Mesenchymal stem cell (in vitro differentiated cells and primary cell): ENCODE measurements around the gene DDX41.

Experiments used
- DNase-seq: peaks from one replicate; pipeline ENCODE4 v3.0.0-alpha.2; 2013
- H2AFZ ChIP-seq: one replicate; pipeline ENCODE4 v1.6.1; 2013; ENCODE audit warnings: low read depth, mild to moderate bottlenecking, control low read depth, inconsistent platforms, low read length, moderate library complexity
- H2AK5ac ChIP-seq: 2 replicates; pipeline ENCODE4 v1.6.1; 2013; ENCODE audit warnings: low read length, moderate library complexity, mild to moderate bottlenecking, inconsistent platforms; ENCODE audit not compliant: severe bottlenecking
- H2BK120ac ChIP-seq: one replicate; pipeline ENCODE4 v1.6.1; 2013; ENCODE audit warnings: low read depth, mild to moderate bottlenecking, inconsistent platforms, low read length, moderate library complexity
- H2BK12ac ChIP-seq, 2 experiments: one replicate each; pipeline ENCODE4 v1.6.1; 2013; ENCODE audit warnings: inconsistent platforms in 2 of 2, low read length in 2 of 2, mild to moderate bottlenecking in 2 of 2, moderate library complexity in 2 of 2, control low read depth in 1 of 2
- H2BK15ac ChIP-seq: one replicate; pipeline ENCODE4 v1.6.1; 2013; ENCODE audit warnings: mild to moderate bottlenecking, low read depth, inconsistent platforms; ENCODE audit not compliant: poor library complexity, severe bottlenecking
- H2BK5ac ChIP-seq: 2 replicates; pipeline ENCODE4 v1.6.1; 2013; ENCODE audit warnings: low read depth, mild to moderate bottlenecking, low read length, control low read depth, inconsistent platforms; ENCODE audit not compliant: poor library complexity, severe bottlenecking
- H3K14ac ChIP-seq, 2 experiments: one replicate each; pipeline ENCODE4 v1.6.1; 2013; ENCODE audit warnings: inconsistent platforms in 2 of 2, low read length in 2 of 2, control low read depth in 1 of 2, mild to moderate bottlenecking in 1 of 2, moderate library complexity in 1 of 2
- H3K18ac ChIP-seq, 2 experiments: one replicate each; pipeline ENCODE4 v1.6.1; 2013; ENCODE audit warnings: inconsistent platforms in 2 of 2, low read length in 2 of 2, control low read depth in 1 of 2, low read depth in 1 of 2, mild to moderate bottlenecking in 1 of 2
- H3K23ac ChIP-seq, 2 experiments: one replicate each; pipeline ENCODE4 v1.6.1; 2013; ENCODE audit warnings: inconsistent platforms in 2 of 2, low read length in 2 of 2, mild to moderate bottlenecking in 2 of 2, moderate library complexity in 2 of 2, control low read depth in 1 of 2
- H3K27ac ChIP-seq: 2 replicates; pipeline ENCODE4 v1.5.1; 2013; ENCODE audit warnings: mild to moderate bottlenecking, moderate library complexity, low read length, control low read depth, inconsistent platforms; ENCODE audit not compliant: poor library complexity, severe bottlenecking
- H3K27me3 ChIP-seq, 2 experiments: 2 replicates each; pipeline versions ENCODE4 v1.6.1 to v1.7.0; 2013; ENCODE audit warnings: low read length in 2 of 2, mild to moderate bottlenecking in 2 of 2, moderate library complexity in 2 of 2, control low read depth in 1 of 2, inconsistent platforms in 1 of 2; ENCODE audit not compliant: control insufficient read depth in 1 of 2, insufficient read depth in 1 of 2
- H3K36me3 ChIP-seq, 2 experiments: 2 replicates each; pipeline versions ENCODE4 v1.6.1 to v1.7.0; 2013; ENCODE audit warnings: low read length in 2 of 2, control low read depth in 1 of 2, inconsistent platforms in 1 of 2, low read depth in 1 of 2, mild to moderate bottlenecking in 1 of 2; ENCODE audit not compliant: insufficient read depth in 2 of 2, control insufficient read depth in 1 of 2
- H3K4ac ChIP-seq, 2 experiments: one replicate each; pipeline ENCODE4 v1.6.1; 2013; ENCODE audit warnings: inconsistent platforms in 2 of 2, low read length in 2 of 2, mild to moderate bottlenecking in 2 of 2, moderate library complexity in 2 of 2, control low read depth in 1 of 2, low read depth in 1 of 2
- H3K4me1 ChIP-seq: 2 replicates; pipeline ENCODE4 v1.6.1; 2013; ENCODE audit warnings: low read depth, low read length, control low read depth; ENCODE audit not compliant: control insufficient read depth, insufficient read depth
- H3K4me2 ChIP-seq: 2 replicates; pipeline ENCODE4 v1.6.1; 2013; ENCODE audit warnings: low read length, mild to moderate bottlenecking, inconsistent platforms; ENCODE audit not compliant: poor library complexity, severe bottlenecking
- H3K4me3 ChIP-seq, 2 experiments: 2 replicates each; pipeline versions ENCODE4 v1.5.1 to v1.7.0; 2013; ENCODE audit warnings: low read length in 2 of 2, mild to moderate bottlenecking in 2 of 2, control low read depth in 1 of 2, low read depth in 1 of 2; ENCODE audit not compliant: insufficient read depth in 1 of 2
- H3K79me1 ChIP-seq: replicated peaks from 2 replicates; pipeline ENCODE4 v1.6.1; 2013; ENCODE audit warnings: mild to moderate bottlenecking, control low read depth, low read length, inconsistent platforms; ENCODE audit not compliant: poor library complexity, severe bottlenecking
- H3K9ac ChIP-seq: 2 replicates; pipeline ENCODE4 v1.7.0; 2013; ENCODE audit warnings: mild to moderate bottlenecking, low read length, moderate library complexity
- H3K9me3 ChIP-seq: 2 replicates; pipeline ENCODE4 v1.7.0; 2013; ENCODE audit warnings: mild to moderate bottlenecking, low read length; ENCODE audit not compliant: control insufficient read depth
- H4K8ac ChIP-seq: one replicate; pipeline ENCODE4 v1.6.1; 2013; ENCODE audit warnings: inconsistent platforms, mild to moderate bottlenecking, low read length, moderate library complexity
- H4K91ac ChIP-seq: one replicate; pipeline ENCODE4 v1.6.1; 2013; ENCODE audit warnings: mild to moderate bottlenecking, low read length, inconsistent platforms
- WGBS: methylation state at CpG from one replicate; pipeline ENCODE4 v1.1.7; 2013; ENCODE audit warnings: mixed read lengths; 5-methylcytosine and 5-hydroxymethylcytosine counted together

DDX41 gene

GRCh38 chr5:177490992-177491391, 25.8 kb downstream of the DDX41 start:
- Histone ChIP-seq H2BK120ac (no peak overlapping the region), H4K8ac (no peak overlapping the region), H3K23ac (no peak overlapping the region), H3K27ac (peak overlapping the region; percentile 43), H2BK15ac (no peak overlapping the region), H3K36me3 (peaks cover 77 to 88% of the 10 kb centered on the region in 2 experiments), H2BK12ac (peak overlapping the region in 1 of 2 experiments; percentile 4), H3K4me3 (no peak overlapping the region), H3K79me1 (peaks cover 5% of the 10 kb centered on the region), H3K9ac (no peak overlapping the region), H2AFZ (no peak overlapping the region), H2BK5ac (no peak overlapping the region), H3K4me2 (no peak overlapping the region), H2AK5ac (peak overlapping the region; percentile 58), H3K4ac (no peak overlapping the region), H3K9me3 (no peaks in the 10 kb centered on the region), H4K91ac (peak overlapping the region; percentile 20), H3K18ac (no peak overlapping the region), H3K4me1 (peaks cover 73% of the 10 kb centered on the region), H3K14ac (peak overlapping the region in 1 of 2 experiments; percentile 80), H3K27me3 (no peaks in the 10 kb centered on the region)
- no peak for DNase-seq
- WGBS: 98% methylated on average over 16 of the region's 16 CpGs

GRCh38 chr5:177490311-177490991, 26.3 kb downstream of the DDX41 start:
- peak overlapping the region; percentile 44 for H3K27ac ChIP-seq
- peaks cover 72% of the 10 kb centered on the region for H3K4me1 ChIP-seq
- H3K9me3 ChIP-seq: no peaks in the 10 kb centered on the region
- 97% methylated on average over 15 of the region's 15 CpGs for WGBS
- H3K27me3 ChIP-seq: no peaks in the 10 kb centered on the region
- no peak overlapping the region for H3K4me2 ChIP-seq
- peak overlapping the region in 1 of 2 experiments; percentile 4 for H2BK12ac ChIP-seq
- H3K4ac ChIP-seq: no peak overlapping the region
- H3K79me1 ChIP-seq: peaks cover 5% of the 10 kb centered on the region
- H2BK5ac ChIP-seq: no peak overlapping the region
- no peak overlapping the region for H2BK15ac ChIP-seq
- no peak overlapping the region for H4K91ac ChIP-seq
- no peak overlapping the region for H3K9ac ChIP-seq
- no peak overlapping the region for H2AFZ ChIP-seq
- peak overlapping the region in 1 of 2 experiments; percentile 80 for H3K14ac ChIP-seq
- no peak overlapping the region for H2AK5ac ChIP-seq
- no peak for DNase-seq
- H3K4me3 ChIP-seq: no peak overlapping the region
- H2BK120ac ChIP-seq: no peak overlapping the region
- peaks cover 77 to 89% of the 10 kb centered on the region in 2 experiments for H3K36me3 ChIP-seq
- peak overlapping the region; percentile 7 for H4K8ac ChIP-seq
- no peak overlapping the region for H3K23ac ChIP-seq
- no peak overlapping the region for H3K18ac ChIP-seq

- WGBS: 90% methylated on average over 21 of the region's 26 CpGs
- no peak overlapping the region for H3K18ac ChIP-seq
- H2AK5ac ChIP-seq: no peak overlapping the region
- H3K27ac ChIP-seq: no peak overlapping the region
- H2BK120ac ChIP-seq: no peak overlapping the region
- H2BK12ac ChIP-seq: peak overlapping the region in 1 of 2 experiments; percentile 12
- no peak overlapping the region for H3K4me3 ChIP-seq
- no peak overlapping the region for H3K14ac ChIP-seq
- no peak overlapping the region for H3K9ac ChIP-seq
- peaks cover 90 to 99% of the 10 kb centered on the region in 2 experiments for H3K36me3 ChIP-seq
- H3K9me3 ChIP-seq: no peaks in the 10 kb centered on the region
- no peak overlapping the region for H2BK15ac ChIP-seq
- H2BK5ac ChIP-seq: no peak overlapping the region
- no peak overlapping the region for H2AFZ ChIP-seq
- peaks cover 78% of the 10 kb centered on the region for H3K4me1 ChIP-seq
- no peak overlapping the region for H3K4me2 ChIP-seq
- H4K8ac ChIP-seq: no peak overlapping the region
- H3K27me3 ChIP-seq: no peaks in the 10 kb centered on the region
- no peak overlapping the region for H3K4ac ChIP-seq
- no peak for DNase-seq
- no peak overlapping the region for H4K91ac ChIP-seq
- no peak overlapping the region for H3K23ac ChIP-seq
- peaks cover 5% of the 10 kb centered on the region for H3K79me1 ChIP-seq
Measured at GRCh38 chr5:177489119-177489716, 27.5 kb downstream of the DDX41 start.

DNA sequence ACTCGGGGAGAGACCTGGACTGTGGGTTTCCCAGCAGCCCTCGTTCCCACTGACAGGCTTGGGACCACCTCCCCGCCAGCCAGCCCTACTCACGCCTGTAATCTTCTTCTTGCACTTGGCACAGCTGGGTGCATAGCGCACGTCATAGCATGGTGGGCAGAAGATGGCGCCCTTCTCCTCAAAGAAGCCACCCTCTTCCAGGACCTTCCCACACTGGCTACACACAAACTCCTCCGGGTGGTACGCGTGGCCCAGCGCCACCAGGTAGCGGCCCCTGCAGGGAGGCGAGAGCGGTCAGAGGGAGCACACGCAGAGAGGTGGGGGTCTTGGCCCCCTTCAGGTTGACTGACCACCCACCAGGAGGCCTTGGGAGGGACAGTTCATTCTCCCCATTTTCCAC, 28.8 kb downstream of the DDX41 start:
- Histone ChIP-seq H2AK5ac (no peak overlapping the region), H3K4ac (no peak overlapping the region), H3K36me3 (peaks cover 90 to 99% of the 10 kb centered on the region in 2 experiments), H3K18ac (no peak overlapping the region), H3K4me1 (peaks cover 78% of the 10 kb centered on the region), H3K4me3 (no peak overlapping the region), H3K27me3 (no peaks in the 10 kb centered on the region), H2AFZ (no peak overlapping the region), H3K23ac (no peak overlapping the region), H3K27ac (peak overlapping the region; percentile 6), H4K8ac (no peak overlapping the region), H3K14ac (no peak overlapping the region), H3K9ac (no peak overlapping the region), H3K79me1 (peaks cover 7% of the 10 kb centered on the region), H4K91ac (no peak overlapping the region), H2BK120ac (no peak overlapping the region), H3K4me2 (no peak overlapping the region), H3K9me3 (no peaks in the 10 kb centered on the region), H2BK12ac (no peak overlapping the region), H2BK5ac (no peak overlapping the region), H2BK15ac (no peak overlapping the region)
- no peak for DNase-seq
- WGBS: 97% methylated on average over 15 of the region's 15 CpGs
